ENCODE measurements around the gene RNU7-1.

GRCh38 chr12:6978188-6978587 lies 34.6 kb downstream of the RNU7-1 start:
- no peak for TF ChIP-seq CTCF (conservative IDR thresholded peaks at IDR 0.05 in 1 of 2, IDR thresholded peaks at IDR 0.05 in 1 of 2; ENCODE audit: low read depth in 1 of 2, low read length in 2 of 2)
- TF ChIP-seq EZH2 (IDR thresholded peaks at IDR 0.05; ENCODE audit: low read length, missing control alignments): no peak
